Fibroblast of mammary gland (primary cell): ENCODE results near the gene HOXD12.

Experiments used
- DNase-seq: peaks from one replicate; pipeline ENCODE4 v3.0.0-alpha.2; 2010; ENCODE audit warnings: low read depth
- H3K4me3 ChIP-seq: 2 replicates; pipeline ENCODE4 v1.5.1; 2011; ENCODE audit warnings: low read depth, mild to moderate bottlenecking, low read length, moderate library complexity; ENCODE audit not compliant: control insufficient read depth
- CTCF ChIP-seq: conservative IDR thresholded peaks from 2 replicates; pipeline ENCODE4 v1.5.1; 2011; ENCODE audit warnings: low read depth, low read length, inconsistent platforms; ENCODE audit not compliant: control insufficient read depth, insufficient read depth

The HOXD12 gene

GRCh38 chr2:176106581-176107539, 7.3 kb downstream of the HOXD12 start, which contains the start of gene HOXD11:
HOXD11 (plus strand) TSS chr2:176107280; CDS start chr2:176107356, 76 bp downstream.
- TF ChIP-seq CTCF = no peak
- peak; percentile 72 for DNase-seq
- H3K4me3 ChIP-seq = peak within 1 kb of the TSS; percentile 13

- no peak for TF ChIP-seq CTCF
- DNase-seq = no peak
- H3K4me3 ChIP-seq = no peak overlapping the region
Measured at GRCh38 chr2:176107731-176108181, 8.2 kb downstream of the HOXD12 start.

- no peak for TF ChIP-seq CTCF
- DNase-seq = no peak
- H3K4me3 ChIP-seq = no peak overlapping the region
Measured at GRCh38 chr2:176109192-176109901, 9.8 kb downstream of the HOXD12 start.

- no peak overlapping the region for H3K4me3 ChIP-seq
- DNase-seq = no peak
- TF ChIP-seq CTCF = no peak
Measured at GRCh38 chr2:176109946-176110345, 10.4 kb downstream of the HOXD12 start.

- no peak for TF ChIP-seq CTCF
- no peak overlapping the region for H3K4me3 ChIP-seq
- DNase-seq = no peak
Measured at GRCh38 chr2:176110415-176111308, 11.1 kb downstream of the HOXD12 start.

- peak; percentile 67 for DNase-seq
Measured at GRCh38 chr2:176111309-176111663, 11.7 kb downstream of the HOXD12 start.

More at GRCh38 chr2:176111309-176111663, 11.7 kb downstream of the HOXD12 start:
- TF ChIP-seq CTCF = peak; percentile 85
- H3K4me3 ChIP-seq = no peak overlapping the region
